SKM-1 (cell line): ENCODE results near the gene CWH43.
"Not testable (repeated sequence)": the region's sequence is repeated elsewhere in the genome, so short reads cannot be mapped to it uniquely, and the experiment has no call there.

Experiments used
- DNase-seq: peaks from one replicate; lab custom pipeline; 2025; ENCODE audit not compliant: unreplicated experiment; lab: John Stamatoyannopoulos, UW

CWH43 gene

GRCh38 chr4:48974979-48975640, 11.0 kb upstream of the CWH43 start:
- DNase-seq, result no peak

- DNase-seq, result no peak
Observed at GRCh38 chr4:48976041-48976440, 10.0 kb upstream of the CWH43 start.

GRCh38 chr4:48979914-48980579, 6.0 kb upstream of the CWH43 start:
- DNase-seq, result no peak

GRCh38 chr4:48984005-48984404, 2.1 kb upstream of the CWH43 start:
- not testable (repeated sequence) for DNase-seq

GRCh38 chr4:48985602-48985975, 486 bp upstream of the CWH43 start:
- DNase-seq, result no peak

- no peak for DNase-seq
Observed at GRCh38 chr4:48986654-48987164, 634 bp downstream of the CWH43 start.

- DNase-seq, result no peak
Observed at GRCh38 chr4:48989461-48990203, 3.6 kb downstream of the CWH43 start.

- DNase-seq, result no peak
Observed at GRCh38 chr4:48991357-48991756, 5.3 kb downstream of the CWH43 start.

GRCh38 chr4:48997962-48998361, 11.9 kb downstream of the CWH43 start:
- DNase-seq, result no peak

GRCh38 chr4:48998440-48998839, 12.4 kb downstream of the CWH43 start:
- DNase-seq, result no peak

GRCh38 chr4:49000806-49001205, 14.7 kb downstream of the CWH43 start:
- DNase-seq, result no peak

GRCh38 chr4:49002931-49003330, 16.9 kb downstream of the CWH43 start:
- DNase-seq, result no peak

GRCh38 chr4:49018718-49019295, 32.7 kb downstream of the CWH43 start:
- DNase-seq, result no peak

- no peak for DNase-seq
Observed at GRCh38 chr4:49032440-49033161, 46.5 kb downstream of the CWH43 start.

GRCh38 chr4:49036528-49036927, 50.5 kb downstream of the CWH43 start:
- DNase-seq, result no peak

GRCh38 chr4:49044270-49044669, 58.2 kb downstream of the CWH43 start:
- no peak for DNase-seq

- no peak for DNase-seq
Observed at GRCh38 chr4:49058306-49058705, 72.2 kb downstream of the CWH43 start.

GRCh38 chr4:49063670-49064069, 77.6 kb downstream of the CWH43 start:
- no peak for DNase-seq

GRCh38 chr4:49072196-49072595, 86.1 kb downstream of the CWH43 start:
- DNase-seq, result not testable (repeated sequence)

GRCh38 chr4:49091883-49092282, 105.8 kb downstream of the CWH43 start:
- DNase-seq, result not testable (repeated sequence)

- DNase-seq, result not testable (repeated sequence)
Observed at GRCh38 chr4:49092608-49093135, 106.6 kb downstream of the CWH43 start.
